Lower lobe of right lung (tissue), 2 donors: ENCODE data around the gene SCARF2. TPM values are rescaled to one million over a fixed set of nuclear protein-coding genes. Genes with fewer than 3 reads are reported as not detected.
A peak's percentile ranks its signal among the peaks of the same experiment; 100 is the strongest.
"Not testable (repeated sequence)": the region's sequence is repeated elsewhere in the genome, so short reads cannot be mapped to it uniquely, and the experiment has no call there.

Source experiments
- ATAC-seq, 2 donors: fragments of 200-7000 bp; cut with Tn5 transposase; one replicate each; pipeline ENCODE4 v1.9.1; 2020 to 2022; ENCODE audit warnings: mild to moderate bottlenecking in 2 of 2, moderate library complexity in 2 of 2
- DNase-seq: peaks from one replicate; pipeline ENCODE4 v3.0.0-alpha.2; 2020
- H3K27ac ChIP-seq: fragments of 200-600 bp; one replicate; pipeline ENCODE4 v1.8.0; 2022
- H3K27me3 ChIP-seq: fragments of 200-600 bp; one replicate; pipeline ENCODE4 v1.8.0; 2022; ENCODE audit warnings: low read depth
- H3K36me3 ChIP-seq: fragments of 200-600 bp; one replicate; pipeline ENCODE4 v1.8.0; 2022; ENCODE audit warnings: mild to moderate bottlenecking
- H3K4me1 ChIP-seq: fragments of 200-600 bp; one replicate; pipeline ENCODE4 v1.8.0; 2022
- H3K4me3 ChIP-seq: fragments of 200-600 bp; one replicate; pipeline ENCODE4 v1.8.0; 2022; ENCODE audit warnings: mild to moderate bottlenecking
- H3K9me3 ChIP-seq: fragments of 200-600 bp; one replicate; pipeline ENCODE4 v1.8.0; 2022
- intact Hi-C: fragments of 100-400 bp; cut with DNase I; formaldehyde crosslinking; loops from one replicate; pipeline ENCODE4 v1.11.0; 2022
- long read RNA-seq: library from polyadenylated mRNA; unstranded; transcript quantifications from one replicate; pipeline ENCODE4 v2.0.0, GENCODE V29; 2021
- total RNA-seq: library from RNA; stranded (reverse); fragmentation: NEBNext Ultra II Directional; extraction: Animal tissue kit (Norgen Biotek cat#: 25700); gene quantifications from one replicate; pipeline ENCODE4 v1.2.1, GENCODE V29; 2021
- TF ChIP-seq, protein P1 (sequence below): fragments of 200-600 bp; IDR thresholded peaks from one replicate; pipeline ENCODE4 v1.8.0; 2022; ENCODE audit warnings: antibody characterized with exemption, mild to moderate bottlenecking
- donor health status: DM: no; HTN: yes; CAD: no; lungs with severe emphysema.

The SCARF2 gene, protein sequence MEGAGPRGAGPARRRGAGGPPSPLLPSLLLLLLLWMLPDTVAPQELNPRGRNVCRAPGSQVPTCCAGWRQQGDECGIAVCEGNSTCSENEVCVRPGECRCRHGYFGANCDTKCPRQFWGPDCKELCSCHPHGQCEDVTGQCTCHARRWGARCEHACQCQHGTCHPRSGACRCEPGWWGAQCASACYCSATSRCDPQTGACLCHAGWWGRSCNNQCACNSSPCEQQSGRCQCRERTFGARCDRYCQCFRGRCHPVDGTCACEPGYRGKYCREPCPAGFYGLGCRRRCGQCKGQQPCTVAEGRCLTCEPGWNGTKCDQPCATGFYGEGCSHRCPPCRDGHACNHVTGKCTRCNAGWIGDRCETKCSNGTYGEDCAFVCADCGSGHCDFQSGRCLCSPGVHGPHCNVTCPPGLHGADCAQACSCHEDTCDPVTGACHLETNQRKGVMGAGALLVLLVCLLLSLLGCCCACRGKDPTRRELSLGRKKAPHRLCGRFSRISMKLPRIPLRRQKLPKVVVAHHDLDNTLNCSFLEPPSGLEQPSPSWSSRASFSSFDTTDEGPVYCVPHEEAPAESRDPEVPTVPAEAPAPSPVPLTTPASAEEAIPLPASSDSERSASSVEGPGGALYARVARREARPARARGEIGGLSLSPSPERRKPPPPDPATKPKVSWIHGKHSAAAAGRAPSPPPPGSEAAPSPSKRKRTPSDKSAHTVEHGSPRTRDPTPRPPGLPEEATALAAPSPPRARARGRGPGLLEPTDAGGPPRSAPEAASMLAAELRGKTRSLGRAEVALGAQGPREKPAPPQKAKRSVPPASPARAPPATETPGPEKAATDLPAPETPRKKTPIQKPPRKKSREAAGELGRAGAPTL
- total RNA-seq: 12.6 TPM
- long read RNA-seq, partial matches to known transcripts: 33 of 39 reads
- long read RNA-seq, other reads (novel, unspliced or antisense): 1 of 39 reads

DNA sequence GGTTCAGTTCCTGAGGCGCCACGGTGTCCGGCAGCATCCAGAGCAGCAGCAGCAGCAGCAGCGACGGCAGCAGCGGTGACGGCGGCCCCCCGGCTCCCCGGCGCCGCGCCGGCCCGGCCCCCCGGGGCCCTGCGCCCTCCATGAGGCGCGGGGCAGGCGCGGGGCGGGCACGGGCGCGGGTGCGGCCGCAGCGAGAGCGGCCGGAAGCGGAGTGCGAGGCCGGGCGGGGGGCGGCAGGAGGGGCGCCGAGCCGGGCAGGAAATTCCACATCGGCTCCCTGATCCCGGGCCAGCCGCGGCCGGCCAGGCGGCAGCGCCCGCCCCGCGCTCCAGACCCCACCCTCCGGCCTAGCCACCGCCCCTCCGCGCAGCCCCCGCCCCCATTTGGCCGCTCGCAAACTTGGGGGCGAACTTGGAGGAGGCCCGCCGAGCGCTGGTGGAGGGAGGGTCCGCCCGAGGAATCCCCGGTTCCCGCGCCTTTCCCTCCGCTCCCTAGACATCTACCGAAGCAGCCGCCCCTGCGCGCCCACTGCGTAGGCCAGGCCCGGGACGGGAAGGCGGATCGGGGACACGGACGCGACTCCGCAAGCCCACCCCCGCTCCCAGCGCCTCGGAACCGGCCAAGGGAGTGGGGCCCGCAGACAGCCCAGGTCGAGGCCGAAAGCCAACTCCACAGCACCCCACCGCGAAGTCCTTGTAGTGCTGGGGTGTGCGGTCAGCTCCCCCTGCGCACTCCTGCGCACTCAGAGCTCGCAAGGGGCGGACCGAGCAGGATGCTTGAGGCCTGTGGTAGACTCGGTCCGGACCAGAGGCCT is at the start of gene SCARF2:
Gene SCARF2 (minus strand): TSS at position 213 of the 814 bp plus-strand sequence. CDS start 71 bp downstream, at position 142.
- intact Hi-C loops: no loop called here
- ATAC-seq: peak; percentile 64 to 69
- H3K4me1 ChIP-seq: peaks cover 24% of the 10 kb centered on the region
- H3K9me3 ChIP-seq: no peaks in the 10 kb centered on the region
- H3K27ac ChIP-seq: peak within 1 kb of the TSS; percentile 88
- H3K27me3 ChIP-seq: peaks cover 26% of the 10 kb centered on the region
- TF ChIP-seq, protein P1, sequence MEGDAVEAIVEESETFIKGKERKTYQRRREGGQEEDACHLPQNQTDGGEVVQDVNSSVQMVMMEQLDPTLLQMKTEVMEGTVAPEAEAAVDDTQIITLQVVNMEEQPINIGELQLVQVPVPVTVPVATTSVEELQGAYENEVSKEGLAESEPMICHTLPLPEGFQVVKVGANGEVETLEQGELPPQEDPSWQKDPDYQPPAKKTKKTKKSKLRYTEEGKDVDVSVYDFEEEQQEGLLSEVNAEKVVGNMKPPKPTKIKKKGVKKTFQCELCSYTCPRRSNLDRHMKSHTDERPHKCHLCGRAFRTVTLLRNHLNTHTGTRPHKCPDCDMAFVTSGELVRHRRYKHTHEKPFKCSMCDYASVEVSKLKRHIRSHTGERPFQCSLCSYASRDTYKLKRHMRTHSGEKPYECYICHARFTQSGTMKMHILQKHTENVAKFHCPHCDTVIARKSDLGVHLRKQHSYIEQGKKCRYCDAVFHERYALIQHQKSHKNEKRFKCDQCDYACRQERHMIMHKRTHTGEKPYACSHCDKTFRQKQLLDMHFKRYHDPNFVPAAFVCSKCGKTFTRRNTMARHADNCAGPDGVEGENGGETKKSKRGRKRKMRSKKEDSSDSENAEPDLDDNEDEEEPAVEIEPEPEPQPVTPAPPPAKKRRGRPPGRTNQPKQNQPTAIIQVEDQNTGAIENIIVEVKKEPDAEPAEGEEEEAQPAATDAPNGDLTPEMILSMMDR: no peak
- peak; percentile 55 for DNase-seq
- H3K36me3 ChIP-seq: peaks cover 12% of the 10 kb centered on the region
- peak within 1 kb of the TSS; percentile 68 for H3K4me3 ChIP-seq

DNA sequence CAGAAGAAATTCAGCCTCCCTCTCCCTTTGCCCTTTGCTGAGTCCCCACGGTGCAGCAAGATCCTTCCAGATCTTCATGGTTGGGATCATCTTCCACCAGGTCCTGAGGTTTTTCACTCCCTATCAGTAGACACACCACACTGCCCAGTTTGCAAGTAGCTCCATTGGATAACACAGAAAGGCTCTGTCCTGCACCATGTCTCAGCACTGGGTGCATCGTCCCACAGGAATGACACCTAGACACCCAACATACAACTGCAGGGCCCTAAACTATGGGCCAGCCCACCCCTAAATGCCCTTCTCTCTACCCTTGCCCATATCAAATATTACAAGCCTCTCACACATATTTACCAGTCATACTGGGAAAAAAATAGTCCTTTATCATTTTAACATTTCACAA is 48.6 kb upstream of the SCARF2 start:
- no peak for DNase-seq
- ATAC-seq: no peak
- H3K4me3 ChIP-seq: no peak overlapping the region
- no peak overlapping the region for H3K27ac ChIP-seq
- no peaks in the 10 kb centered on the region for H3K27me3 ChIP-seq
- TF ChIP-seq, protein P1: no peak
- H3K4me1 ChIP-seq: no peaks in the 10 kb centered on the region
- peaks cover 25% of the 10 kb centered on the region for H3K36me3 ChIP-seq
- intact Hi-C loops: no loop called here
- H3K9me3 ChIP-seq: no peaks in the 10 kb centered on the region

DNA sequence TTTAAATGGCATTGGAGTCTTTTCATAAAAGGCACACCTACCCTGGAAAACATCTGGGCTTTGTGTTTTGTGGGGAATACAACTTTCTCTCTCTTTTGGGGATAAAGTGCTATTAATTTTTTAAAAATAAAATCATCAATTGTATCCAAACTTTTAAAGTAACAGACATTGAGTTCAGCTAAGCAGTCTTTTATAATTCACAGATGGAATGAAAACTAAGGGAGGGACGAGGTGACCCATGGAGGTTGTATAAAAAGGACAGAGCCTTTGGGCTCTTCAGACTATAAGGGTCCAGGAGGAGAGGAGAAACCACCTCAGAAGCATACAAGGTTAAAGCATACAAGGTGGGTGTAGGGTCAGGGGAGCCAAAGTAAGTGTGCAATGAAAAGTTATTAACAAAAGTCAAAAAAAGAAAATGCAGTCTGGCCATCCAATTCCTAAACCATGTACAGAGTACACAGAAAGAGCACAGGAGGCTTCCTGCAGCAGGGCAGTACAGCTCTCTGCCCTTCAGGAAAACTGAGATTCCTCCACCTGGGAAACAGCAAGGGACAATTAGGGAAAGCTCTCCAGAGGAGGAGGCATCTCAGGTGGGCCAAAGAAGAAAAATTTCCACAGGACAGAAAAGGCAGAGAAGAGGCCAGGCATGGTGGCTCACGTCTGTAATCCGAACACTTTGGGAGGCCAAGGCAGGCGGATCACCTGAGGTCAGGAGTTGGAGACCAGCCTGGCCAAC is 47.5 kb upstream of the SCARF2 start:
- Histone ChIP-seq H3K36me3 (peaks cover 25% of the 10 kb centered on the region), H3K27me3 (no peaks in the 10 kb centered on the region), H3K9me3 (no peaks in the 10 kb centered on the region), H3K27ac (no peak overlapping the region), H3K4me3 (no peak overlapping the region), H3K4me1 (no peaks in the 10 kb centered on the region)
- intact Hi-C loops: no loop called here
- DNase-seq (no peak), ATAC-seq (no peak)
- TF ChIP-seq, protein P1: no peak

DNA sequence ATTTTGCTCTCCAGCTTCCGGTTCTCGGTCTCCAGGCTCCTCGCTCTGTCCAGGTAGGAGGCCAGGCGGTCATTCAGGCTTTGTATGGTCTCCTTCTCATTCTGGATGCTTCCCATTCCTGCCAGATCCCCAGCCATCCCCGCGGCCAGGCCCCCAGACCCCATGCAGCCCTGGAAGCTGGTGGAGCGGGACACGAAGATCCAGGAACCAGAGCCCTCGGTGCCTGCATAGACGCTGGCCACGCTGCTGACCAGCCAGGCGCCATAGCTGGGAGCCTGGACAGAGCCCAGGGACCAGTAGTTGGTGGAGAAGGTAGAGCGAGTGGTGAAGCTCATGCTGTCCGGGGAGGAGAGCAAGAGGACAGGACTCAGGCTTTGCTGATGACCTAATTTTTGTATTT is 46.1 kb upstream of the SCARF2 start:
- Histone ChIP-seq H3K9me3 (no peaks in the 10 kb centered on the region), H3K36me3 (peaks cover 22% of the 10 kb centered on the region), H3K4me1 (no peaks in the 10 kb centered on the region), H3K4me3 (no peak overlapping the region), H3K27ac (no peak overlapping the region), H3K27me3 (no peaks in the 10 kb centered on the region)
- TF ChIP-seq, protein P1: no peak
- ATAC-seq (no peak), DNase-seq (no peak)
- intact Hi-C loops: no loop called here

DNA sequence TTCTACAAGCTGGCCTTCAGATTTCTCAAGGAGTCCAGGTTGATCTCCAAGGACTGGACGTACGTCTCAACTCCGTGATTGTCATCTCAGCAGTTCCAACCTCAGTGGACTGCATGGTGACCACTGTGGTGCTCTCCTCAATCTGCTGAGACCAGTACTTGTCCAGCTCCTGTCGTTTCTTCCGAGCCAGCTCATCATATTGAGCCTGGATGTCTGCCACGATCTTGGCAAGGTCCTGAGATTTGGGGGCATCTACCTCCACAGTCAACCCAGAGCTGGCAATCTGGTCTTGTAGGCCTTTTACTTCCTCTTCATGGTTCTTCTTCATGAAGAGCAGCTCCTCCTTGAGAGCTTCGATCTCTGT is 45.5 kb upstream of the SCARF2 start:
- H3K27ac ChIP-seq, ATAC-seq, H3K9me3 ChIP-seq, DNase-seq, H3K4me1 ChIP-seq, H3K4me3 ChIP-seq, intact Hi-C loops, H3K27me3 ChIP-seq: not testable (repeated sequence)
- peaks cover 16% of the 10 kb centered on the region for H3K36me3 ChIP-seq
